HG02840 (cell line): ENCODE measurements around the gene PIAS4.

ENCODE experiments used
- ATAC-seq: cut with Tn5 transposase; IDR thresholded peaks from one replicate; pipeline ENCODE4 v1.9.1; 2021; ENCODE audit warnings: mild to moderate bottlenecking, moderate library complexity, moderate number of reproducible peaks; ENCODE audit not compliant: unreplicated experiment, low FRiP score

PIAS4 gene

GRCh38 chr19:4066176-4066606, 58.7 kb downstream of the PIAS4 start:
- no peak for ATAC-seq

GRCh38 chr19:4066682-4067395, 59.3 kb downstream of the PIAS4 start, which contains the start of gene ZBTB7A:
Gene ZBTB7A (minus strand): TSS chr19:4066899. CDS start chr19:4055232, 11,667 bp downstream.
- ATAC-seq: no peak

GRCh38 chr19:4067396-4068046, 60.0 kb downstream of the PIAS4 start:
- ATAC-seq: no peak

GRCh38 chr19:4068047-4068966, 60.8 kb downstream of the PIAS4 start:
- ATAC-seq: no peak

- ATAC-seq: no peak
These were observed 61.9 kb downstream of the PIAS4 start for GRCh38 chr19:4069331-4069959.

GRCh38 chr19:4071610-4072009, 64.1 kb downstream of the PIAS4 start:
- ATAC-seq: no peak

GRCh38 chr19:4075373-4075772, 67.8 kb downstream of the PIAS4 start:
- ATAC-seq: no peak

GRCh38 chr19:4077007-4077374, 69.5 kb downstream of the PIAS4 start:
- ATAC-seq: no peak

GRCh38 chr19:4077800-4078684, 70.5 kb downstream of the PIAS4 start:
- no peak for ATAC-seq

- ATAC-seq: no peak
These were observed 72.9 kb downstream of the PIAS4 start for GRCh38 chr19:4080473-4080872.

- ATAC-seq: no peak
These were observed 74.0 kb downstream of the PIAS4 start for GRCh38 chr19:4081441-4082129.

- no peak for ATAC-seq
These were observed 74.6 kb downstream of the PIAS4 start for GRCh38 chr19:4082172-4082571.

- no peak for ATAC-seq
These were observed 76.4 kb downstream of the PIAS4 start for GRCh38 chr19:4083677-4084546.

- ATAC-seq: no peak
These were observed 77.0 kb downstream of the PIAS4 start for GRCh38 chr19:4084547-4084877.

- no peak for ATAC-seq
These were observed 78.9 kb downstream of the PIAS4 start for GRCh38 chr19:4086411-4086867.

GRCh38 chr19:4087787-4088679, 80.5 kb downstream of the PIAS4 start:
- ATAC-seq: no peak

- ATAC-seq: no peak
These were observed 81.4 kb downstream of the PIAS4 start for GRCh38 chr19:4088975-4089374.
